ENCODE measurements around the gene BCL7A. TPM values are rescaled to one million over a fixed set of nuclear protein-coding genes. Genes with fewer than 3 reads are reported as not detected.

Gene BCL7A
- total RNA-seq, 1 experiment from 2014 or later = 1.5 TPM

DNA sequence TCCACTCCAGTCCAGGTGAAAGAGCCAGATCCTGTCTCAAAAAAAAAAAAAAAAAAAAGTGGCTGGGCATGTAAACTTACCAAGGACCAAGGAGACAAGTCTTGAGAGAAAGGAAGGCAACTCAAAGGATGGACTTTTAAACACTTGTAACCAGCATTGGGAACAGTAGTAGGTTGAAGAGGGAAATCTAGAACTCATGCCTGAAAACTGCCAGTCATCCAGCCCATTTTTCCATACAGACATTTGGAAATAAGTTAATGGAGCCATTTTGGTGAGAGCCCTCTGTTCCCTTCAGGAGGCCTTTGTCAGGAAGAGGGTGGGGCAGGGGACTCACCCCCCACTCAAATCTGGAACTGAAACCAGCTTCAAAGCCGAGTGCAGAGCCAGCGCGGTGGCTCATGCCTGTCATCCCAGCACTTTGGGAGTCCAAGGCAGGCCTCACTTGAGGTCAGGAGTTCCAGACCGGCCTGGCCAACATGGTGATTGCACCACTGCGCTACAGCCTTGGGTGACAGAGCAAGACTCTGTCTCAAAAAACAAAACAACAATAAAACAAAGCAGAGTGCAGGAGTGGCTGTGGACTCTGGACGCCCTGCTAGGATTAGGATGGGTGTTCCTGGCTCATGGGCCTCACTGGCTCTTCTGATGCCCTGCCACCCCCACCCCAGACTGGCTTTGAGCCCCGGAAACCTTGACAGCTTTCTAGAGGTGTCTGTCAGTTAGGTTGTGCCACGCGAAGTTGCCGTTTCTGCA lies 55.2 kb downstream of the BCL7A start:
- no peak for DNase-seq (ENCODE audit: low spot score)

DNA sequence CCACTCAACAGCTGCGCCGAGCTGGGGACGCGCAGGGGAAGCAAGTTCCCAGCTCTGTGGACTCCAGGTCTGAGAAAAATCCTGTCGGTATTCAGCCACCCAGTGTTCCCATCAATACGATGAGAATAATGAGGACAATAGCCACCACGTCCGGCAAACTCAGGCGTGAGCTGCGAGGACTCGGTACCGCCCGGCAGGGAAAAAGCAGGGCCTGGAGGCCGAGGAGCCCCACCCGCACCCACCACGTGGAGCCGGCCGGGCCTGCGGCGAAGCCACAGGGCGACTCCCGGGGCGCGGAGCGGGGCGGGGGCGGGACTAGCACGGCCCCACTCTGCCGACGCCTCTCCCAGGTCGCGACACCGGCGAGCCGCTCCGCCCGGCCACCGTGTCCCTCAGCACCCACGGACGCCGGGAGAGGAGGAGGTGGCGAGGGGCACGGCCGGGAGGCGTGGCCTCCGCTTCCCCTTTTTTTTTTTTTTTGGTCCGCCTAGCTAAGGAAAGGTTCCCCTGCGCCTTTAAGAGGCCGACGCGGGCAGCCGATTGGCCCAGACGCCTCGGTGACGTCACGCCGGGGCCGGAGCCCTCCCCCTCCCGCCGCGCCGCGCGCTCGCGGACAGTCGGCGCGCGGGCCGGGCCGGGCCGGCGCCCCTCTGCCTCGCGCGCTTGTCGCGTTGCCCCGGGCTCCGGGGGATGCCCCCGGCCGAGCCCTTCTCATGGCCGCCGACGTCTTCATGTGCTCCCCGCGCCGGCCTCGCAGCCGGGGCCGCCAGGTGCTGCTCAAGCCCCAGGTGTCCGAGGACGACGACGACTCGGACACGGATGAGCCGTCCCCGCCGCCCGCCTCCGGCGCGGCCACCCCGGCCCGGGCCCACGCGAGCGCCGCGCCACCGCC lies 56.7 kb downstream of the BCL7A start, which contains the start of gene MLXIP:
MLXIP (plus strand) TSS at position 616 of the 892 bp plus-strand sequence; CDS start at position 714, 98 bp downstream.
- DNase-seq (ENCODE audit: low spot score) = peak; percentile 87

DNA sequence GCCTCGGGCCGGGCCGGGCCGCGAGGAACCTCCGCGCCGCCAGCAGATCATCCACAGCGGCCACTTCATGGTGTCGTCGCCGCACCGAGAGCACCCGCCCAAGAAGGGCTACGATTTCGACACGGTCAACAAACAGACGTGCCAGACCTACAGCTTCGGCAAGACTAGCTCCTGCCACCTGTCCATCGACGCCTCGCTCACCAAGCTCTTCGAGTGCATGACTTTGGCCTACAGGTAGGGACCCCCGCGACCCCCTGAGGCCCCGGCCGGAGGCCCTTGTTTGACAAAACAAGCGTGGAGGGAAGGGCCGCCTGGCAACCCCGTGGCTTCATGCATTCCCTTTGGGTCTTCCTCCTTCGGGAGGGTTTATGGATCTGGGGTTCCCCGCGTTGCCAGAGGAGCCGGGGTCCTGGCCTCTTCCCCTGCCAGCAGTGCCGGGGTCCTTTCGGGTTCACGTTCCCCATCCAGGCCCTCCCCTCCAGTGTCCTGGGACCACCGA lies 57.4 kb downstream of the BCL7A start:
- DNase-seq (ENCODE audit: low spot score) = no peak

GRCh38 chr12:122079532-122080081 lies 57.9 kb downstream of the BCL7A start:
- DNase-seq (ENCODE audit: low spot score) = no peak

GRCh38 chr12:122080149-122081082 lies 58.7 kb downstream of the BCL7A start:
- peak; percentile 49 for DNase-seq (ENCODE audit: low spot score)

DNA sequence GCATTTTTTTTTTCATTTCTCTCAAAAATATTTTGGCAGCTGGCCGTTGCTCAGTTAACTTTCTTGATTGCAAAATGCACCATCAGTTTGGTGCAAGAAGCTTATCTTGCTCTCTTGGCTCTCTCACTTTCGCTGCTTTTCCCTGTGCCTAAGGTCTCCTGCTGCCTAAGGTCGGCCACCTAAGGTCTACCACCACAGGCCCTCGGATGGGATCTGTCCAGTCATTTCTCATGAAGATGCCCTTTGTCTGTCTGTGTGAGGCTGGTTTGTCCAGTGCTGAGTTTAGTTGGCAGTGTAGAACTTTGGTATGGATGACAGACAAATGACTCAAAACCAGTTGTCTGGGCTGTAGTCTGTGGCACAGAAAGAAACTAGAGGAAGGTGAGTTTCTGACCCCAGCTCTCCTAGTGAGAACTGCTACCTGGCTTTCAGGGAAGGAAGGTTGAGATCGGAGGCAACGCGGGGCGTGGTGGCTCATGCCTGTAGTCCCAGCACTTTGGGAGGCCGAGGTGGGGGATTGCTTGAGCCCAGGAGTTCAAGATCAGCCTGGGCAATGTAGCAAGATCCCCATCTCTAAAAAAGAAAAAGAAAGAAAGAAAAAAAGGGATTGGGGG lies 59.5 kb downstream of the BCL7A start:
- no peak for DNase-seq (ENCODE audit: low spot score)

- DNase-seq (ENCODE audit: low spot score) = peak; percentile 56
Observed at GRCh38 chr12:122081697-122082221, 60.1 kb downstream of the BCL7A start.

GRCh38 chr12:122082621-122083356 lies 61.1 kb downstream of the BCL7A start:
- DNase-seq (ENCODE audit: low spot score) = no peak

DNA sequence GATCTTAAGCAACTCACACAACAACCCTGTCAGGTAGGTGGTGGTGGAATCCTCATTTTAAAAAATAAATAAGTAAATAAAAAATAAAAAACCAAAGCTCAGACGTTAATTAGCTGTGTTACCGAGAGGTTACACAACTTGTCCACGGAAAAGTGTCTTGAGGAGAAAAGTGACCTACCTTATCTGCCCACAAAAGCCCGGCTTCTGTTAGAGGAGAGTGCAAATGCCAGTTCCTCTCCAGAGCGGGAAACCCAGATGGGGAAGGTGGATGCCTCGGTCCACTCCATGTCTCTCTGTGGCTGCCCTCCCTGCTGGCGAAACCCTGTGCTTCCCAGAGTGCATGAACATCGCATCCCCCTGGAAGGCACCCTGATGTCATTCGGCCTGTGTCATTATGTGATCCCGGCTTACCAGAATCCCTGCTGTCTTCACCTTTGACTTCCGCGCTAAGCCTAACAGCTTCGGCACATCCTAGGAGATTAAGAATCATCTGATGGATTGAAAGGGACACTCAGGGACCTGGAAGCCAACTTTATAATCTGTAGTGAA lies 63.2 kb downstream of the BCL7A start:
- no peak for DNase-seq (ENCODE audit: low spot score)

GRCh38 chr12:122085591-122085990 lies 63.9 kb downstream of the BCL7A start:
- DNase-seq (ENCODE audit: low spot score) = no peak

GRCh38 chr12:122086116-122086515 lies 64.4 kb downstream of the BCL7A start:
- DNase-seq (ENCODE audit: low spot score) = no peak

- no peak for DNase-seq (ENCODE audit: low spot score)
Observed at GRCh38 chr12:122086641-122087285, 65.1 kb downstream of the BCL7A start.

DNA sequence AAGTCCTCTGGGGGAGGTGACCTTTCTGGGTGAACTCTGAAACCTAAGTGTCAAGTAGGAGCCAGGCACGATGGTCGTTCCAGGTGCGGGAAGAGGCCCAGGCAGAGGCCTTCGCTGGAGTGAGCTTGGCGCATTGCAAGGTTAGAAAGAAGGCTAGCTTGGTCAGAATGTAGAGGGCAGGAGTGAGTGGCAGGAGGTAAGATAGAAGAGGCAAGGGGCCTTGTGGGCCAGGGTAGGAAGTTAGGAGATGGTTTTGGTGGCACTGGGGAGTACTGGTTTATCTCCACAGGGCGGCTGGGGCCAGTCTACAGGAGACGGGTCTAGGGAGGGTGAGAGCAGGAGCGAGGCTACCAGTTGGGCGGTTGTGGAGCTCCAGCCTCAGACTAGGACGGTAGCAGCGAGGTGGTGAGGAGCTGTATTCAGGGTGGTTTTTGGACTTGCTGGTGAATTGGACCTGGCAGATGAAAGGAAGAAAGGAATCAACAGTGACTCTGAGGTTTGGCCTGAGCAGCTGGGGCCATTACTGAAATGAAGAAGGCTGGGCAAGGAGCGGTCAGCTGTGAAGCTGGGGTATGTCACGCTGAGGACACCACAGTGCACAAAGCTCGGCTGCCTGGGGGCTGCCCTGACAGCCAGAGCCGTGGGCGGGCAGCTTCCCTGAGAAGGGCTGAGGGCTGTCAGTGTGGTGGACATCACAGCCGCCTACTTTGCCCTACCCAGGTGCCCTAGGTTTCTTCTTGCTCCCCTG lies 65.9 kb downstream of the BCL7A start:
- DNase-seq (ENCODE audit: low spot score) = no peak

- no peak for DNase-seq (ENCODE audit: low spot score)
Observed at GRCh38 chr12:122088179-122088810, 66.6 kb downstream of the BCL7A start.

DNA sequence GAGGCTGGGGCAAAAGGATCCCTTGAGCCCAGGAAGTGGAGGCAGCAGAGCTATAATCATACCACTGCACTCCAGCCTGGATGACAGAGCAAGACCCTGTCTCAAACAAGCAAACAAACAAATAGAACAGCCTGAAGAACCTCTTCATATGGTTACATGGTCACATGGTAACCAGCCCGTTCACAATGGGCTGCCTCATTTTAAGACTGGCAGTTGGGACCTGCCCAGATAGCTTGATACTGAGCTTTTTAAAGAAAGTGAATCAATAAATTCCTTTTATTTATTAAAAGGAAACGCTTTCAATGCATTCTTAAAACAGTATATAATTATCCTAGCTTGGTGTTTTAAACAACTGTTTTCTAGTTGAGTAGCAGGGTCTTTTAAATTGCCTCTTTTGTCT lies 67.4 kb downstream of the BCL7A start:
- DNase-seq (ENCODE audit: low spot score) = no peak

GRCh38 chr12:122090759-122091515 lies 69.3 kb downstream of the BCL7A start:
- DNase-seq (ENCODE audit: low spot score) = peak; percentile 51
